Adrenal gland (tissue), 12 donors: ENCODE data around the gene KATNB1. TPM values are rescaled to one million over a fixed set of nuclear protein-coding genes. Genes with fewer than 3 reads are reported as not detected.

ENCODE experiments used
- DNase-seq, 7 donors: peaks; one replicate each; pipeline ENCODE4 v3.0.0-alpha.2; 2019 to 2020
- H3K27ac ChIP-seq, 5 donors: fragments of 200-600 bp; sonication (generic) in 4 of 5; 1 replicate in 3 of 5; 2 replicates in 2 of 5; pipeline versions ENCODE4 v1.5.1 to v1.8.0; 2016 to 2020; ENCODE audit warnings: mild to moderate bottlenecking in 1 of 5
- H3K27me3 ChIP-seq: fragments of 200-600 bp; 2 replicates; pipeline ENCODE4 v1.8.0; 2021
- H3K36me3 ChIP-seq, 2 donors: fragments of 200-600 bp; replicated peaks in 1 of 2; 1 replicate in 1 of 2; 2 replicates in 1 of 2; pipeline versions ENCODE4 v1.5.1 to v1.8.0; 2018 to 2022
- H3K4me1 ChIP-seq, 2 donors: fragments of 200-600 bp; replicated peaks in 1 of 2; 1 replicate in 1 of 2; 2 replicates in 1 of 2; pipeline versions ENCODE4 v1.5.1 to v1.8.0; 2018 to 2021
- H3K4me3 ChIP-seq, 4 donors: fragments of 200-600 bp; sonication (generic) in 3 of 4; one replicate each; pipeline ENCODE4 v1.5.1; 2016 to 2018
- H3K9me3 ChIP-seq, 3 donors: fragments of 200-600 bp; sonication (generic) in 1 of 3; replicated peaks in 1 of 3; 1 replicate in 2 of 3; 2 replicates in 1 of 3; pipeline versions ENCODE4 v1.5.1 to v1.8.0; 2016 to 2021
- POLR2A ChIP-seq, 2 donors: fragments of 450-650 bp; IDR thresholded peaks; one replicate each; pipeline ENCODE4 v1.6.1; 2017; ENCODE audit warnings: antibody characterized with exemption in 2 of 2, mild to moderate bottlenecking in 2 of 2, moderate library complexity in 1 of 2
- WGBS, 4 donors: extraction: QIAGEN DNeasy Blood & Tissue Kit in 2 of 4; methylation state at CpG; one replicate each; pipeline versions ENCODE4 v1.1.5 to v1.1.7; 2013 to 2017; 5-methylcytosine and 5-hydroxymethylcytosine counted together
- intact Hi-C, 2 donors: fragments of 100-400 bp; cut with DNase I; formaldehyde crosslinking; loops; one replicate each; pipeline versions ENCODE4 v1.14.1 to v1.15.0; 2022 to 2023
- polyA plus RNA-seq, 3 donors: library from polyadenylated mRNA; stranded (reverse); fragments of 200-250 nt in 2 of 3; fragments of 350-450 nt in 1 of 3; fragmentation: Illumina TruSeq in 1 of 3; extraction: RNeasy Lipid Tissue Mini Kit (QIAGEN cat#74804) in 1 of 3; gene quantifications; one replicate each; pipeline ENCODE4 v1.2.3, GENCODE V29; 2013 to 2014
- total RNA-seq, 9 donors: library from RNA; depleted of rRNA in 4 of 9; stranded (reverse); fragments of >200 nt in 4 of 9; fragments of 120-200 nt in 1 of 9; fragmentation: NEBNext Ultra II Directional in 1 of 9; extraction: Animal tissue kit (Norgen Biotek cat#: 25700) in 1 of 9; gene quantifications; one replicate each; pipeline versions ENCODE4 v1.1.0 to v1.2.4, GENCODE V29; 2013 to 2023
- TF ChIP-seq, protein P1 (sequence below), 6 experiments: fragments of 450-650 bp in 4 of 6; fragments of 200-600 bp in 2 of 6; sonication (generic) in 1 of 6; IDR thresholded peaks; 1 replicate in 5 of 6; 2 replicates in 1 of 6; pipeline versions ENCODE4 v1.5.1 to v1.8.0; 2016 to 2021; ENCODE audit warnings: antibody characterized with exemption in 6 of 6, mild to moderate bottlenecking in 2 of 6, moderate library complexity in 1 of 6
- donor health status: healthy with polysubstance abuse.
- donor health status: Bipolar disorder and iron deficiency.
- donor health status: DM: yes; HTN: yes; CAD: no.
- donor health status: DM: no; HTN: no; CAD: no.
- donor health status: DM: no; HTN: no; CAD: no.
- donor health status: DM: yes; HTN: yes; CAD: no.

The KATNB1 gene
- total and polyA plus RNA-seq, 12 donors = 12.9 to 85.6 (median 21.0) TPM

DNA sequence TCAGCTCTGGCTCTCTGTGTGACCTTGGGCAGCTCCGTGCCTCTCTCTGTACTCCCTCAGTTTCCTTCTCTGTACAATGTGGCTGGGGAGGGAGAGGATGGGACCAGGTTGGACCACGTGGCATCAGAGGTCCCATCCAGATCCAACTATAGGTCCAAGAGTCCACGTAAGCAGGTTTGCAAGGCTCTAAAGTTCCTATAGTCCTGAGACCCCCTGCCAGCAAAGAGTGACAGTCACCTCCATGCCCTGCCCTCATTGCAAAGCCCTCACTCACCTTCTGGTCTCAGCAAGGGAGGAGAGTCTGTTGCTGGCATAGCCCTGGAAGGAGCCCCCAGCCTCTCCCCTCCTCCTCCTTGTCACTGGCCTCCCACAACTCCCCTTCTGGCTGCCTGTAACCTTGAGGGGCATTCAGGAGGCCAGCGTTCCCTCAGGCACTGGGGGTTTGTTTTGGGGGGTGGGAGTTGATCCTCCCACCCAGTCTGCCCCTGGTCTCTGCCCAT, 47.0 kb upstream of the KATNB1 start:
- intact Hi-C loops = no loop called here
- 54 to 66% (median 63%) methylated on average over 3 to 4 of the region's 4 CpGs for WGBS, 4 donors
- no peaks in the 10 kb centered on the region for H3K9me3 ChIP-seq
- TF ChIP-seq, protein P1, sequence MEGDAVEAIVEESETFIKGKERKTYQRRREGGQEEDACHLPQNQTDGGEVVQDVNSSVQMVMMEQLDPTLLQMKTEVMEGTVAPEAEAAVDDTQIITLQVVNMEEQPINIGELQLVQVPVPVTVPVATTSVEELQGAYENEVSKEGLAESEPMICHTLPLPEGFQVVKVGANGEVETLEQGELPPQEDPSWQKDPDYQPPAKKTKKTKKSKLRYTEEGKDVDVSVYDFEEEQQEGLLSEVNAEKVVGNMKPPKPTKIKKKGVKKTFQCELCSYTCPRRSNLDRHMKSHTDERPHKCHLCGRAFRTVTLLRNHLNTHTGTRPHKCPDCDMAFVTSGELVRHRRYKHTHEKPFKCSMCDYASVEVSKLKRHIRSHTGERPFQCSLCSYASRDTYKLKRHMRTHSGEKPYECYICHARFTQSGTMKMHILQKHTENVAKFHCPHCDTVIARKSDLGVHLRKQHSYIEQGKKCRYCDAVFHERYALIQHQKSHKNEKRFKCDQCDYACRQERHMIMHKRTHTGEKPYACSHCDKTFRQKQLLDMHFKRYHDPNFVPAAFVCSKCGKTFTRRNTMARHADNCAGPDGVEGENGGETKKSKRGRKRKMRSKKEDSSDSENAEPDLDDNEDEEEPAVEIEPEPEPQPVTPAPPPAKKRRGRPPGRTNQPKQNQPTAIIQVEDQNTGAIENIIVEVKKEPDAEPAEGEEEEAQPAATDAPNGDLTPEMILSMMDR (IDR thresholded peaks at IDR 0.05) = no peak
- TF ChIP-seq POLR2A (IDR thresholded peaks at IDR 0.05) = no peak
- H3K4me1 ChIP-seq = no peaks in the 10 kb centered on the region
- no peak overlapping the region for H3K27ac ChIP-seq
- no peaks in the 10 kb centered on the region for H3K36me3 ChIP-seq
- H3K27me3 ChIP-seq = peaks cover 16% of the 10 kb centered on the region
- no peak for DNase-seq
- no peak overlapping the region for H3K4me3 ChIP-seq

DNA sequence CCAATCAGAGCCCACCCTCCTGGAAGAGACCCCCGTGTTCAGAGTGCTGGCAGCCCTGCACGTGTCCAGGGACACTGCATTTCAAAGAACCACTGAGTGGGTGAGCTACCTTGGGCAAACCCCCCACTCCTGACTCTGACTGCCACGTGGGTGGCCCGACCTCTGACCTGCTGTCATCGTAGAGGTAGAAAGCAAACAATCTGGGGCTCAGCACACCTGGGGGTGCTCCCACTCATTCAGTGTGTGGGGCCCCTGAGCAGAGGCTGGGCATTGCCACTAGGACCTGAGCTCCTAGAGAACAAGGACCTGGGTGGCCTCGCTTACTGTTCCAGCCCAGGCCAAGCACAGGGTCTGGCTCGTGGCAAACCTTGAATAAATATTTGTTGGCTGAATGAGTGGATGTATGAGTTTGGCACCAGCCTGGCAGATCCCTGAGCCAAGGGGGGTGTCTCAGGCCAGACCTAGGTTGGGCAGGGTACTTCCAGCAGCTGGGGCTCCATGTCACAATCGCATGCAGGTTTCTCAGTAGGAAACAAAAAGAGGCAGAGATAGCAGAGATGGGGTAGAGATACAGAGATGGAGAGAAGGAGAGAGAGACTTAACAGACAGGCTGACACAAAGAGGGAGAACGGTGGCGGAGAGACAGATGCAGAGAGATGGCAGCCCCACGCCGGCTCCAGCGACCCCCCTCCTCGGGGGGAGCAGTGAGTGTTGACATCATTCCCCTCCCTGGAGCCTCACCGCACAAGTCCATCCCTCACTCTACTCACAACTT, 46.4 kb upstream of the KATNB1 start:
- DNase-seq = no peak
- Histone ChIP-seq H3K4me1 (no peaks in the 10 kb centered on the region), H3K27ac (no peak overlapping the region), H3K9me3 (no peaks in the 10 kb centered on the region), H3K4me3 (no peak overlapping the region), H3K27me3 (peaks cover 16% of the 10 kb centered on the region), H3K36me3 (no peaks in the 10 kb centered on the region)
- TF ChIP-seq, protein P1 (IDR thresholded peaks at IDR 0.05) = no peak
- no peak for TF ChIP-seq POLR2A (IDR thresholded peaks at IDR 0.05)
- intact Hi-C loops = no loop called here
- WGBS, 4 donors = 42 to 49% (median 46%) methylated on average over 11 to 15 of the region's 15 CpGs

DNA sequence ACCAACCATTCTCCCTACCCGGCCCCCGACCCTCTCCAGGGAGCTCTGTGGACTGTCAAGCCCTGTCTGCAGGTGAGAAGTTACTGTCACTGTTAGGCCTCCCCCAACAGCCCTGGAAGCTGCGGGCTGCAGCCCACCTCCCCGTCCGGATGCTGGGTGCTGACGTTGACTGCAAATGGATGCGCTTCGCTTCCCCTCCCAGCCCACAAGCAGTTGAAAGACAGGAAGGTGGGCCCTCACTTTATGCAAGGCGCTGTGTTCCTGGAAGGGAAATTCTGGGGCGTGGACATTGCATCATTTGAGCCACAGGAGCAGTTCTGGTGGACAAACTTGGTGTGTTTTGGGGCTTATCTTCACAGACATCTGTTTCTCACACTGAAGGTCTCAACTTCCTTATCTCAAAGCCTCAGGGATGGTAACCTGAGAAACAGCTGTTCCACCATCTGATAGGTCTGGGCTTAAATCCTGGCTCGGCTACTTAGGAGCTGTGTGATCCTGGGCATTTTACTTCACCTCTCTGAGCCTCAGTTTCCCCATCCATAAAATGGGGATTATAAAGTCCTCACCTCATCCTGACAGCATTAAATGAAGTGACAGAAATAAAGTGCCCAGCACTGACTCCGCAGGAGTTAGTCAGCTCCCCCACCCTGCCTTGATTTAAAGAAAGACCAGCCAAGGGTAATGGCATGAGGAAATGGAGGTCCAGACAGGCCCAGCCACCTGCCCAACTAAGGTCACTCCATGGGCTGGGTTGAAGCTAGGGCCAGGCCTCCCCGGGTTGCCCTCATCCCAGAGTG, 45.6 kb upstream of the KATNB1 start:
- intact Hi-C loops = no loop called here
- Histone ChIP-seq H3K36me3 (no peaks in the 10 kb centered on the region), H3K27ac (no peak overlapping the region), H3K9me3 (no peaks in the 10 kb centered on the region), H3K4me3 (no peak overlapping the region), H3K27me3 (peaks cover 16% of the 10 kb centered on the region), H3K4me1 (no peaks in the 10 kb centered on the region)
- DNase-seq = no peak
- TF ChIP-seq, protein P1 (IDR thresholded peaks at IDR 0.05) = no peak
- 50 to 70% (median 58%) methylated on average over 3 to 13 of the region's 13 CpGs for WGBS, 4 donors

DNA sequence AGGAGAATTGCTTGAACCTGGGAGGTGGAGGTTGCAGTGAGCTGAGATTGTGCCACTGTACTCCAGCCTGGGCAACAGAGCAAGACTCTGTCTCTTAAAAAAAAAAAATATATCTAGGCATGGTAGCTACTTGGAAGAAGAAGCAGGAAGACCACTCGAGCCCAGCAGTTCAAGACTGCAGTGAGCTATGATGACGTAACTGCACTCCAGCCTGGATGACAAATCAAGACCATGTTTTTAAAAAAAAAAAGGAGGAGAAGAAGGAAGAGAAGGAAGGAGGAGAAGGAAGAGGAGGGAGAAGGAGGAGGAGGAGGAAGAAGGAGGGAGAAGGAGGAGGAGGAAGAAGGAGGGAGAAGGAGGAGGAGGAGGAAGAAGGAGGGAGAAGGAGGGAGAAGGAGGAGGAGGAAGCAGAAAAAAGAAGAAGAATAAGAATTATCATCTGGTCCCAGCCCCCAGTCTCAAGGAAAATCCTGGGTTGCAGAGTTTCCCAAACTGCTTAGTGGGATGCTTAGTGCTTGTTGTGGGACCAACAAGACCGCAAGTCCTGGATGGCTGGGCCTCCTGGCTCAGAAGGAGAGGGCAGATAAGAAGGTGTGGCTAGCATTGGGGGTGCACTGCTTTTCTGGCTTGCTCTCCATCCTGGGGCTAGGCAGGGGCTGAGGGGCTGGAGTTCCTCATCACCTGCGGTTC, 44.6 kb upstream of the KATNB1 start:
- Histone ChIP-seq H3K36me3 (no peaks in the 10 kb centered on the region), H3K27me3 (peaks cover 16% of the 10 kb centered on the region), H3K27ac (no peak overlapping the region), H3K4me1 (no peaks in the 10 kb centered on the region), H3K9me3 (no peaks in the 10 kb centered on the region), H3K4me3 (no peak overlapping the region)
- DNase-seq = no peak
- TF ChIP-seq, protein P1 (IDR thresholded peaks at IDR 0.05) = no peak
- no peak for TF ChIP-seq POLR2A (IDR thresholded peaks at IDR 0.05)
- 59 to 81% (median 70%) methylated on average over 3 to 4 of the region's 4 CpGs for WGBS, 4 donors
- intact Hi-C loops = no loop called here
